Neural cell (in vitro differentiated cells): ENCODE results near the gene MIPOL1. TPM values are rescaled to one million over a fixed set of nuclear protein-coding genes. Genes with fewer than 3 reads are reported as not detected.
A peak's percentile ranks its signal among the peaks of the same experiment; 100 is the strongest.

Source experiments
- H2AFZ ChIP-seq: fragments of 200-600, 300-800 bp; sonication (generic), shearing (Covaris generic); 2 replicates; pipeline ENCODE4 v1.6.0; 2014; ENCODE audit warnings: low read depth, mild to moderate bottlenecking, antibody characterized with exemption, low read length, moderate library complexity
- H3F3A ChIP-seq: fragments of 200-600 bp; shearing (Covaris generic); 2 replicates; pipeline ENCODE4 v1.6.1; 2016; ENCODE audit warnings: mild to moderate bottlenecking, moderate library complexity, mixed read lengths, antibody characterized with exemption, low read length; ENCODE audit not compliant: insufficient read depth, poor library complexity, severe bottlenecking
- H3K27ac ChIP-seq: fragments of 200-600, 300-800 bp; sonication (generic), shearing (Covaris generic); 2 replicates; pipeline ENCODE4 v1.5.1; 2014; ENCODE audit warnings: mild to moderate bottlenecking, low read length, moderate library complexity
- H3K27me3 ChIP-seq: fragments of 300-800, 200-600 bp; sonication (generic), shearing (Covaris generic); 2 replicates; pipeline ENCODE4 v1.6.0; 2014; ENCODE audit warnings: mild to moderate bottlenecking, low read depth, low read length, moderate library complexity; ENCODE audit not compliant: insufficient read depth
- H3K36me3 ChIP-seq: fragments of 300-800, 200-600 bp; sonication (generic), shearing (Covaris generic); 2 replicates; pipeline ENCODE4 v1.5.1; 2014; ENCODE audit warnings: mild to moderate bottlenecking, antibody characterized with exemption, low read length, moderate library complexity; ENCODE audit not compliant: insufficient read depth
- H3K4me2 ChIP-seq: fragments of 300-800, 200-600 bp; sonication (generic), shearing (Covaris generic); 2 replicates; pipeline ENCODE4 v1.6.0; 2014; ENCODE audit warnings: mild to moderate bottlenecking, low read length
- H3K4me3 ChIP-seq: fragments of 300-800, 200-600 bp; sonication (generic), shearing (Covaris generic); 2 replicates; pipeline ENCODE4 v1.5.1; 2014; ENCODE audit warnings: mild to moderate bottlenecking, low read length, moderate library complexity
- H3K79me2 ChIP-seq: fragments of 200-600 bp; shearing (Covaris generic); replicated peaks from 2 replicates; pipeline ENCODE4 v1.6.0; 2014; ENCODE audit warnings: mild to moderate bottlenecking, low read length, moderate library complexity; ENCODE audit not compliant: insufficient read depth
- H3K9ac ChIP-seq: fragments of 300-800, 200-600 bp; sonication (generic), shearing (Covaris generic); 2 replicates; pipeline ENCODE4 v1.6.1; 2016; ENCODE audit warnings: mild to moderate bottlenecking, low read length, mixed read lengths
- H3K9me2 ChIP-seq: fragments of 200-600 bp; shearing (Covaris generic); 2 replicates; pipeline ENCODE4 v1.6.1; 2016; ENCODE audit warnings: mild to moderate bottlenecking, low read length, mixed read lengths; ENCODE audit not compliant: insufficient read depth
- H3K9me3 ChIP-seq: fragments of 200-600, 300-800 bp; sonication (generic), shearing (Covaris generic); 2 replicates; pipeline ENCODE4 v1.6.1; 2016; ENCODE audit warnings: mild to moderate bottlenecking, mixed run types, low read length, moderate library complexity, mixed read lengths
- H4K20me1 ChIP-seq: fragments of 200-600 bp; shearing (Covaris generic); 2 replicates; pipeline ENCODE4 v1.6.1; 2016; ENCODE audit warnings: mild to moderate bottlenecking, mixed run types; ENCODE audit not compliant: insufficient read depth
- EP300 ChIP-seq: fragments of 450-650 bp; conservative IDR thresholded peaks from 2 replicates; pipeline ENCODE4 v1.6.1; 2014; ENCODE audit warnings: antibody characterized with exemption, mild to moderate bottlenecking, moderate library complexity; ENCODE audit not compliant: poor library complexity, severe bottlenecking
- EZH2 ChIP-seq: fragments of 200-600, 300-800 bp; shearing (Covaris generic), sonication (generic); IDR thresholded peaks from 2 replicates; pipeline ENCODE4 v1.6.1; 2014; ENCODE audit warnings: antibody characterized with exemption, low read length, borderline replicate concordance, mild to moderate bottlenecking; ENCODE audit not compliant: insufficient read depth, poor library complexity, severe bottlenecking
- MXI1 ChIP-seq: fragments of 450-650 bp; conservative IDR thresholded peaks from 2 replicates; pipeline ENCODE4 v1.6.1; 2014; ENCODE audit warnings: antibody characterized with exemption, mild to moderate bottlenecking; ENCODE audit not compliant: poor library complexity, severe bottlenecking
- POLR2AphosphoS5 ChIP-seq: IDR thresholded peaks from 2 replicates; pipeline ENCODE4 v1.6.1; 2012
- RAD21 ChIP-seq: fragments of 450-650 bp; conservative IDR thresholded peaks from 2 replicates; pipeline ENCODE4 v1.6.1; 2014; ENCODE audit warnings: antibody characterized with exemption, mild to moderate bottlenecking, moderate library complexity
- SMC3 ChIP-seq: fragments of 450-650 bp; conservative IDR thresholded peaks from 2 replicates; pipeline ENCODE4 v1.6.1; 2014; ENCODE audit warnings: antibody characterized with exemption, mild to moderate bottlenecking, moderate library complexity; ENCODE audit not compliant: poor library complexity
- TAF1 ChIP-seq: IDR thresholded peaks from 2 replicates; pipeline ENCODE4 v1.6.1; 2012; ENCODE audit warnings: low read depth
- polyA plus RNA-seq: library from polyadenylated mRNA; depleted of rRNA; stranded (reverse); fragments of >200 nt; gene quantifications from 2 replicates; pipeline ENCODE4 v1.2.3, GENCODE V29; 2014
- TF ChIP-seq, protein P1 (sequence below): IDR thresholded peaks from 2 replicates; pipeline ENCODE4 v1.6.1; 2012; ENCODE audit warnings: borderline replicate concordance
- TF ChIP-seq, protein P2 (sequence below): fragments of 450-650 bp; IDR thresholded peaks from 2 replicates; pipeline ENCODE4 v1.5.1; 2014; ENCODE audit warnings: antibody characterized with exemption, mild to moderate bottlenecking, moderate library complexity; ENCODE audit not compliant: poor library complexity, severe bottlenecking

MIPOL1 gene
- polyA plus RNA-seq, 1 donor from 2014 or later = 1.3 TPM

DNA sequence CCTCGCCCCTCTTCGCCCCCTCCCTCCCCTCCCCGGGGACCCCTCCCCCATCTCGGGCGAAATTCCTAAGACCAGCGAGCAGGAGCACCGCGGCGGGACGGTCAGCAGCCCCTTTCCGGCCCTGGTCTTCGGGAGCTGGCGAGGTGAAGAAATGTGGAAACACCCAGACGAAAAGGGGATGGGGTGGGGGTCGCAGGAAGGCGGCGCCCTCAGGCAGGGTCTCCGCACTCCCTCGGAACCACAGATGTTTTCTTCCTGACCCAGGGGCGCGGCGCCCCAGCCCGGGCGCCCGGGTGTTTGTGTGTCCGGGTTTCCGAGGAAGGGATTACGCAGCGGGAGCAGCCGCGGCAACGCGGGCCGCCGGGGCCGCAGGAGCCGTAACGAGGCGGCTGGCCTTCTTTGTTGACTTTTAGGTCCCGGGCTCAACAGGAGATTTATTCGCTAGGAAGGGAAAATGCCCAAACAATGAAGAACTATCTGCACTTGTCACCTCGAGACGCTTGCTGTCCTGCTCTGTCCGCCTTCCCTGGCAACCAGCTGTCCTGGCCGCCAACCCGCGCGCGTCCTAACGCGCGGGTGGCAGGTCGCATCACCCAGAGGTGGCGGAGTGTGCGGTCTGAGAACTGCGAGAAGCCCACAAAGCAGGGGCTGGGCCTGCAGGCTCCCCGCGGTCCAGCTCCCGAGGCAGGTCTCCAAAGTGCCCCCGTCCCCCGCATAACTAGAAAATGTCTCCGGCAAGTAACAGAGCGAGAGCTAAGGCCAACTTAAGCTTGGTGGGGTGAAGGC is 390.3 kb downstream of the MIPOL1 start:
- H2AFZ ChIP-seq = no peak overlapping the region
- TF ChIP-seq, protein P1, sequence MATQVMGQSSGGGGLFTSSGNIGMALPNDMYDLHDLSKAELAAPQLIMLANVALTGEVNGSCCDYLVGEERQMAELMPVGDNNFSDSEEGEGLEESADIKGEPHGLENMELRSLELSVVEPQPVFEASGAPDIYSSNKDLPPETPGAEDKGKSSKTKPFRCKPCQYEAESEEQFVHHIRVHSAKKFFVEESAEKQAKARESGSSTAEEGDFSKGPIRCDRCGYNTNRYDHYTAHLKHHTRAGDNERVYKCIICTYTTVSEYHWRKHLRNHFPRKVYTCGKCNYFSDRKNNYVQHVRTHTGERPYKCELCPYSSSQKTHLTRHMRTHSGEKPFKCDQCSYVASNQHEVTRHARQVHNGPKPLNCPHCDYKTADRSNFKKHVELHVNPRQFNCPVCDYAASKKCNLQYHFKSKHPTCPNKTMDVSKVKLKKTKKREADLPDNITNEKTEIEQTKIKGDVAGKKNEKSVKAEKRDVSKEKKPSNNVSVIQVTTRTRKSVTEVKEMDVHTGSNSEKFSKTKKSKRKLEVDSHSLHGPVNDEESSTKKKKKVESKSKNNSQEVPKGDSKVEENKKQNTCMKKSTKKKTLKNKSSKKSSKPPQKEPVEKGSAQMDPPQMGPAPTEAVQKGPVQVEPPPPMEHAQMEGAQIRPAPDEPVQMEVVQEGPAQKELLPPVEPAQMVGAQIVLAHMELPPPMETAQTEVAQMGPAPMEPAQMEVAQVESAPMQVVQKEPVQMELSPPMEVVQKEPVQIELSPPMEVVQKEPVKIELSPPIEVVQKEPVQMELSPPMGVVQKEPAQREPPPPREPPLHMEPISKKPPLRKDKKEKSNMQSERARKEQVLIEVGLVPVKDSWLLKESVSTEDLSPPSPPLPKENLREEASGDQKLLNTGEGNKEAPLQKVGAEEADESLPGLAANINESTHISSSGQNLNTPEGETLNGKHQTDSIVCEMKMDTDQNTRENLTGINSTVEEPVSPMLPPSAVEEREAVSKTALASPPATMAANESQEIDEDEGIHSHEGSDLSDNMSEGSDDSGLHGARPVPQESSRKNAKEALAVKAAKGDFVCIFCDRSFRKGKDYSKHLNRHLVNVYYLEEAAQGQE = no peak
- TF ChIP-seq TAF1 = no peak
- peak; percentile 79 for TF ChIP-seq EZH2
- no peaks in the 10 kb centered on the region for H3K79me2 ChIP-seq
- H3K36me3 ChIP-seq = no peaks in the 10 kb centered on the region
- H3K27me3 ChIP-seq = peaks cover 100% of the 10 kb centered on the region
- H3K4me2 ChIP-seq = no peak overlapping the region
- H4K20me1 ChIP-seq = no peaks in the 10 kb centered on the region
- no peaks in the 10 kb centered on the region for H3F3A ChIP-seq
- H3K9ac ChIP-seq = no peak overlapping the region
- no peaks in the 10 kb centered on the region for H3K9me2 ChIP-seq
- H3K27ac ChIP-seq = no peak overlapping the region
- peak overlapping the region; percentile 9 for H3K4me3 ChIP-seq
- H3K9me3 ChIP-seq = no peaks in the 10 kb centered on the region

DNA sequence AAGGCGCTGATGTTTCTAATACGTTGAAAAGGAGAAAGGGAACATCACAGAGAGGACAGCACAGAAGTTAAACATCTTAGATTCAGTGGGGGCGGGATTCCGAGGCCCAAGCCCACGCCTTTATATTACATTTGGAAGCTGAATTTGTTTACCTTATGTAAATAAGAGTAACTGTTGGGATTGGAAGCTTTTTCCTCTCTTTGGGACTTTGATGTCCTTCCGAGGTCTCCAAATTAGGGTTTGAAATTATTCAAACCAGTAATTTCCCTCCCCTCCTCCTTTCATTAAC is 390.9 kb downstream of the MIPOL1 start:
- no peak overlapping the region for H3K9ac ChIP-seq
- H3K9me3 ChIP-seq = no peaks in the 10 kb centered on the region
- H3K4me2 ChIP-seq = no peak overlapping the region
- H3K4me3 ChIP-seq = no peak overlapping the region
- H3K79me2 ChIP-seq = no peaks in the 10 kb centered on the region
- H2AFZ ChIP-seq = no peak overlapping the region
- H3F3A ChIP-seq = no peaks in the 10 kb centered on the region
- no peak overlapping the region for H3K27ac ChIP-seq
- no peaks in the 10 kb centered on the region for H3K9me2 ChIP-seq
- TF ChIP-seq, protein P2, sequence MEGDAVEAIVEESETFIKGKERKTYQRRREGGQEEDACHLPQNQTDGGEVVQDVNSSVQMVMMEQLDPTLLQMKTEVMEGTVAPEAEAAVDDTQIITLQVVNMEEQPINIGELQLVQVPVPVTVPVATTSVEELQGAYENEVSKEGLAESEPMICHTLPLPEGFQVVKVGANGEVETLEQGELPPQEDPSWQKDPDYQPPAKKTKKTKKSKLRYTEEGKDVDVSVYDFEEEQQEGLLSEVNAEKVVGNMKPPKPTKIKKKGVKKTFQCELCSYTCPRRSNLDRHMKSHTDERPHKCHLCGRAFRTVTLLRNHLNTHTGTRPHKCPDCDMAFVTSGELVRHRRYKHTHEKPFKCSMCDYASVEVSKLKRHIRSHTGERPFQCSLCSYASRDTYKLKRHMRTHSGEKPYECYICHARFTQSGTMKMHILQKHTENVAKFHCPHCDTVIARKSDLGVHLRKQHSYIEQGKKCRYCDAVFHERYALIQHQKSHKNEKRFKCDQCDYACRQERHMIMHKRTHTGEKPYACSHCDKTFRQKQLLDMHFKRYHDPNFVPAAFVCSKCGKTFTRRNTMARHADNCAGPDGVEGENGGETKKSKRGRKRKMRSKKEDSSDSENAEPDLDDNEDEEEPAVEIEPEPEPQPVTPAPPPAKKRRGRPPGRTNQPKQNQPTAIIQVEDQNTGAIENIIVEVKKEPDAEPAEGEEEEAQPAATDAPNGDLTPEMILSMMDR = no peak
- TF ChIP-seq, protein P1 = no peak
- no peak for TF ChIP-seq TAF1
- TF ChIP-seq MXI1 = no peak
- TF ChIP-seq EP300 = no peak
- TF ChIP-seq SMC3 = no peak
- no peak for TF ChIP-seq RAD21
- no peak for TF ChIP-seq POLR2AphosphoS5
- no peak for TF ChIP-seq EZH2
- no peaks in the 10 kb centered on the region for H3K36me3 ChIP-seq
- no peaks in the 10 kb centered on the region for H4K20me1 ChIP-seq
- H3K27me3 ChIP-seq = peaks cover 100% of the 10 kb centered on the region
